ENCODE measurements around the gene PAPSS1.
"Not testable (repeated sequence)": the region's sequence is repeated elsewhere in the genome, so short reads cannot be mapped to it uniquely, and the experiment has no call there.

Gene PAPSS1

GRCh38 chr4:107719922-107720722 is at the start of gene PAPSS1:
Gene PAPSS1, minus strand, starts transcription at chr4:107720234. Its CDS starts 55 bp downstream, at chr4:107720179.
- DNase-seq = peak; percentile 87

GRCh38 chr4:107760281-107760947 is 40.4 kb upstream of the PAPSS1 start:
- DNase-seq = no peak

- DNase-seq = peak; percentile 8
These were observed 37.9 kb upstream of the PAPSS1 start for GRCh38 chr4:107757864-107758476.

GRCh38 chr4:107757283-107757682 is 37.2 kb upstream of the PAPSS1 start:
- DNase-seq = no peak

GRCh38 chr4:107755841-107756356 is 35.9 kb upstream of the PAPSS1 start:
- no peak for DNase-seq

- DNase-seq = no peak
These were observed 31.6 kb upstream of the PAPSS1 start for GRCh38 chr4:107751670-107752069.

- DNase-seq = peak; percentile 81
These were observed 27.9 kb upstream of the PAPSS1 start for GRCh38 chr4:107747748-107748486.

GRCh38 chr4:107746161-107746560 is 26.1 kb upstream of the PAPSS1 start:
- DNase-seq = no peak

GRCh38 chr4:107744532-107744931 is 24.5 kb upstream of the PAPSS1 start:
- no peak for DNase-seq

- no peak for DNase-seq
These were observed 23.5 kb upstream of the PAPSS1 start for GRCh38 chr4:107743532-107743931.

- DNase-seq = no peak
These were observed 22.8 kb upstream of the PAPSS1 start for GRCh38 chr4:107742791-107743190.

GRCh38 chr4:107742196-107742595 is 22.2 kb upstream of the PAPSS1 start:
- no peak for DNase-seq

- no peak for DNase-seq
These were observed 21.1 kb upstream of the PAPSS1 start for GRCh38 chr4:107740950-107741701.

GRCh38 chr4:107740381-107740780 is 20.3 kb upstream of the PAPSS1 start:
- no peak for DNase-seq

- no peak for DNase-seq
These were observed 17.4 kb upstream of the PAPSS1 start for GRCh38 chr4:107737450-107737849.

- peak; percentile 5 for DNase-seq
These were observed 17.0 kb upstream of the PAPSS1 start for GRCh38 chr4:107736924-107737448.

- no peak for DNase-seq
These were observed 16.0 kb upstream of the PAPSS1 start for GRCh38 chr4:107736037-107736436.

GRCh38 chr4:107734120-107734519 is 14.1 kb upstream of the PAPSS1 start:
- DNase-seq = peak; percentile 15

GRCh38 chr4:107733431-107733925 is 13.4 kb upstream of the PAPSS1 start:
- peak; percentile 21 for DNase-seq

- not testable (repeated sequence) for DNase-seq
These were observed 9.0 kb upstream of the PAPSS1 start for GRCh38 chr4:107729050-107729449.

GRCh38 chr4:107726131-107726925 is 6.3 kb upstream of the PAPSS1 start:
- not testable (repeated sequence) for DNase-seq

Measured in NCI-H748 treated with DMSO at 0.1 percent for 48 hours (cell line).